Measurements from ENCODE around the gene C9orf78.
A peak's percentile ranks its signal among the peaks of the same experiment; 100 is the strongest.
"Not testable (repeated sequence)": the region's sequence is repeated elsewhere in the genome, so short reads cannot be mapped to it uniquely, and the experiment has no call there.

The C9orf78 gene

GRCh38 chr9:129813661-129814060 lies 21.4 kb downstream of the C9orf78 start:
- DNase-seq (ENCODE audit: low read depth in 2 of 3, low spot score in 1 of 3): no peak

DNA sequence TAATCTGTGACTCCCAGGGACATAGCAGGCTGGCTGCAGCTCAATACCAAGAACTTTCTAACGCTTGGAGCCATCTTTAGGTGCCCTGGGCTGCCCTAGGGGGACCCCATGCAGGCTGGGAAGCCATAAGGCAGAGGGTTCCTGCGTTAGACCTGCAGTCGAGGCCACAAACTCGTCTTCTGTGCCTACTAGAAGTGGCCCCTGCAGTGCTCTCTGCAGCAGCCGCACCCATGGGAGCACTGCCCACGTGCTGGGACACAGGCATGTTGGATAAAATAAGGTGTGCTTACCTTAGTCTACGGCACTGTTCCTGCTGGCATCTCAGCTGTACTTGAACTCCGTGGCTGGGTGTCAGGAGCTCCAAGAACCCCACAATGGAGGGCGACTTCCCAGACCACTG lies 22.7 kb downstream of the C9orf78 start:
- no peak for DNase-seq (ENCODE audit: low read depth in 2 of 3, low spot score in 1 of 3)

DNA sequence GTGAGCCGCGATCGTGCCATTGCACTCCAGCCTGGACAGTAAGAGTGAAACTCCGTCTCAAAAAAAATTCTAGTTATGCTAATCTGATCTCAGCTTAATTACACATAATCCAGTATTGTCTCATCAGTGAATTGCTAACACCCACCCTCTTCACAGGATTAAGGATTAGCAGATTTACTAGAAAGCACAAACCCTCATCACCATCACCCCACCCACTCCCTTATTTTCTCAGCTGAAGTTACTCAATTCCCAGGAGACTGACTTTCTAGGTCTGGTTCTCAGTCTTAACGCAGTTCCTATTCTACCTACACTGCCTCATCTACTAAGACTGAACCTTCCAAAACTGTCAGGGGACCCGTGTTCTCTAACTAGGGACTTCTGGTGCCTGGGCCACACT lies 23.1 kb downstream of the C9orf78 start:
- peak in 1 of 3 donors; percentile 21 for DNase-seq (ENCODE audit: low read depth in 2 of 3, low spot score in 1 of 3)

GRCh38 chr9:129810788-129811187 lies 24.3 kb downstream of the C9orf78 start:
- no peak for DNase-seq (ENCODE audit: low read depth in 2 of 3, low spot score in 1 of 3)

- DNase-seq (ENCODE audit: low read depth in 2 of 3, low spot score in 1 of 3): no peak
Observed at GRCh38 chr9:129810116-129810515, 25.0 kb downstream of the C9orf78 start.

DNA sequence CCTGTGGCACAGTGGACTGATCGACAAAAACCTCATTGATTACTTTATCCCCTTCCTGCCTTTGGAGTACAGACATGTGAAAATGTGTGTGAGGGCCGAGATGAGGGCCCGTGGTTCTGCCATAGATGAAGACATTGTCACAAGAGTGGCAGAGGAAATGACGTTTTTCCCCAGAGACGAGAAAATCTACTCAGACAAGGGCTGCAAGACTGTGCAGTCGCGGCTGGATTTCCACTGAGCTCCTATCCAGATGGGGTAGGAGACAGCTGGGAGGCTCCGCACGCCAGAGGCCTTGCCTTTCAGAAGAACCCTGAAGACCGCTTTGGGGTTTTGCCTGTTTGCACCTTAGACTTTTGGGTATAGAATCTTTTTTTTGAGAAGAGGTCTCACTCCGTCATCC lies 25.7 kb downstream of the C9orf78 start:
- no peak for DNase-seq (ENCODE audit: low read depth in 2 of 3, low spot score in 1 of 3)

- DNase-seq (ENCODE audit: low read depth in 2 of 3, low spot score in 1 of 3): no peak
Observed at GRCh38 chr9:129806061-129806460, 29.0 kb downstream of the C9orf78 start.

DNA sequence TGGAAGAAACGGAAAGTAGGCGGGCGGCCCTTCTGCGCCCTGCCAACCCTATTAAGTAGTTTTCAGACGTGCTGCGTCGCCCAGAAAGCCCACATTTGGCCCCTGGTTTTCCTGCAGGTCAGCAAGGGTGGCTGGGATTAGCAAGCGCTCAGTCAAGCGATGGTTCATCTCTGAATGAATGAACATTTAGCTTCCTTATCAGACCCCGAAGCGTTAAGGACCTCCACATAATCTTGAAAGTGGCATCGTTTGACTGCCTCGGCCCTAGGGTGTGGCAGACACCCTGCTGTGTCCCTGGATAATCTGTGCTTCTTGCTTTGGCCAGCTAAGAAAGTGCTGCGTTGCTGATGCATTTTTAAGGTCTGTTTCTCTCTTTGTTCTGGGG lies 31.4 kb downstream of the C9orf78 start:
- DNase-seq (ENCODE audit: low read depth in 2 of 3, low spot score in 1 of 3): no peak

DNA sequence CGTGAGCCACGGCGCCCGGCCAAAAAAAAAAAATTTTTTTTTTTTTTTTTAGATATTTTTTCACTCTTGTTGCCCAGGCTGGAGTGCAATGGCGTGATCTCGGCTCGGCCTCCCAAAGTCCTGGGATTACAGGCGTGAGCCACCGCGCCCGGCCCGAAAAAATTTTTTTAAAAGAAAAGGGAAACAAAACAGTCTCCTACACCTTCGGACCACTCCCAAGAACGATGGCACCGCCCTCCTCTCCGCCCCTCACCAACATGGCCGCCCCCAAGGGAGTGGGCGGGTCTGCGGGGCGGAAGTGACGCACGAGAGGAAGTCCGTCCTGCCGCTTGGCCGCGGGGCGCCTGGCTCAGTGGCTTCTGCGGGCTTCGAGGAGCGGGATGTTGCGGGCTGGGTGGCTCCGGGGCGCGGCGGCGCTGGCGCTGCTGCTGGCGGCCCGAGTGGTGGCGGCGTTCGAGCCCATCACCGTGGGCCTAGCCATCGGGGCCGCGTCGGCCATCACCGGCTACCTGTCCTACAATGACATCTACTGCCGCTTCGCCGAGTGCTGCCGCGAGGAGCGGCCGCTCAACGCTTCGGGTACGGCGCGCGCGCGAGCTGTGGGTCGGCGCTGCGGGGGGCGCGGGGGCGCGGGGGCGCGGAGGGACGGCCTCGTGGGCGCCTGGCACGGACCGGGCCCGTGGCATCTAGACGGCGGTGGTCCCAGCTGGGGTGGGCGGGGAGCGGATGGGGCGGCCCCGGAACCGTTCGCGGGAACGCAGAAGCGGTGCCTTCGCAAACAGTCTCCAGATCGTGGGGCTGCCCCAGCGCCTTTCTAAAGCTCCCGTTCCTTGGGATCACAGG lies 32.0 kb downstream of the C9orf78 start, which contains the start of gene TOR1B:
TSS of gene TOR1B (plus strand) at position 352 of the 843 bp plus-strand sequence. CDS start at position 381, 29 bp downstream.
- DNase-seq (ENCODE audit: low read depth in 2 of 3, low spot score in 1 of 3): peak; percentile 87 to 95 (median 87)

DNA sequence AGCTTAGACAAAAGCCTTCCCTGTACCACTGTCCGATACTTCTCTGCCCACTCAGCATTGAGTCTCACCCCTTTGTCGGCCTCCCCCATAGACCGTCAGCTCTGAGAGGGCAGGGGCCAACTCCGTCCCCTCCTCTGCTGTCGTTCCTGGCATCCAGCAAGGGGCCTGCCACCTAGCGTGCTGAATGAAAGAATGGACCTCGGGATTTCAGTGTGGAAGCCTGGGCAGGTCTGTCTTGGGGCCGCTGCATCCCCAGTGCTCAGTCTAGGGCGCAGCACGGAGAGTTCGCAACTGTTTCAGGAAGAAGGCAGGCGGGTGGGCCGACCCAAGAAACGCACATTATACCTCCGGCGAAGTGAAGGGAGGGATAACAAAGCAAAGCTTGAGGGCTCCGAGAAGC lies 33.6 kb downstream of the C9orf78 start:
- DNase-seq (ENCODE audit: low read depth in 2 of 3, low spot score in 1 of 3): no peak

DNA sequence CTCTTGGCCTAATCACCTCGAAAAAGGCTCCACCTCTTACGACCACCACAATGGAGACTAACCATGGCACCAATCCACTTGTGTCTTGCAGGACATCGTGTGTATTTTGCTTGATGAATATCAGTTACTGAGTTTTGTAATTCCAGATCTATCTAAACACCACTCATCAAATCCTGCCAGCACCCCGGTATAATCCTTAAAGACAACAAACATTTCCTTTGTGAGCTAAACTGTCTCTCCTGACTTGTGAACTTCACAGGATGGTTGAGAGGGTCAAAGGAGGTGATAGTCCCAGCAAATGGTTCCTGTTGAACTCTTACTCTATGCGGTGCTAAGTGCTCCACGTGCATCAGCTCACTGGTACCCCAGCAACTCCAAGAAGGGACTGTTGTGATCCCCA lies 36.1 kb downstream of the C9orf78 start:
- DNase-seq (ENCODE audit: low read depth in 2 of 3, low spot score in 1 of 3): no peak

DNA sequence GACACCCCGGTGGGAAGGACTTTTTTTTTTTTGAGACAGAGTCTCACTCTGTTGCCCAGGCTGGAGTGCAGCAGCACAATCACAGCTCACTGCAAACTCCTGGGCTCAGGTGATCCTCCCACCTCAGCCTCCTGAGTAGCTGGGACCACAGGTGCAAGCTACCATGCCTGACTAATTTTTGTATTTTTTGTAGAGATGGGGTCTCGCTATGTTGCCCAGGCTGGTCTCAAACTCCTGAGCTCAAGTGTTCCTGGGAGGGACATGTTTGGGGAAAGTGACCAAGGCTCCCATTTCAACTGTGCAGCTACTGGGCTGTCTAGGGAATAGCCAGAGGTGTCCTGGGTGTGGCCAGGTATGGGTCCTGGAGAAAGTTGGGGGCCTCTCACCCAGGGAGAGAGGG lies 39.0 kb downstream of the C9orf78 start:
- DNase-seq (ENCODE audit: low read depth in 2 of 3, low spot score in 1 of 3): not testable (repeated sequence)

GRCh38 chr9:129794549-129794948 lies 40.5 kb downstream of the C9orf78 start:
- no peak for DNase-seq (ENCODE audit: low read depth in 2 of 3, low spot score in 1 of 3)

DNA sequence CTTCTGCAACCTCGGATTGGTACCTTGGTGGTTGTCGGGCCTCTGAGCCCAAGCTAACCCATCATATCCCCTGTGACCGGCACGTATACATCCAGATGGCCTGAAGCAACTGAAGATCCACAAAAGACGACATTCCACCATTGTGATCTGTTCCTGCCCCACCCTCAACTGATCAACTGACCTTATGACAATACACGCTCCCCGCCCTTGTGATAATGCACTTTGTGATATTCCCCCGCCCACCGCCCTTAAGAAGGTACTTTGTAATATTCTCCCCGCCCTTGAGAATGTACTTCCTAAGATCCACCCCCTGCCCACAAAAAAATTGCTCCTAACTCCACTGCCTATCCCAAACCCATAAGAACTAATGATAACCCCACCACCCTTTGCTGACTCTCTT lies 48.6 kb downstream of the C9orf78 start:
- no peak for DNase-seq (ENCODE audit: low read depth in 2 of 3, low spot score in 1 of 3)

DNA sequence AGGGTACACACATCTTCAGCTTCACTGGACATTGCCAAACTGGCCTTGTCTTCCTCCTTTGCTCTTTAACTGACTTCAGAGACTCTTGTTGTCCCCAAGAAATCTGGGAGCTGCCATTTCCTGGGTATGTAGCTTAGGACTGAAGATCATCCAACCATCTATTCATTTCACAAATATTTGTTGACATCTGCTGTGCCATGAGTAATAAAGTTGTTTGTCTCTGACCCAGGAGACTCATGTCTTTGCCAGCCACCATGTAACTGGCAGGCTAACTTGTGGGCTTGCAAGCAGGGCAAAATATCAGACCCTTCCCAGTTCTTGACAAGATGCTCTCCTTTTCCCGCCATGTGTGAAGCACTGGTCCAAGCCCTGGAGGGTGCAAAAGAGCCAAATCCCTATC lies 49.2 kb downstream of the C9orf78 start:
- no peak for DNase-seq (ENCODE audit: low read depth in 2 of 3, low spot score in 1 of 3)

- DNase-seq (ENCODE audit: low read depth in 2 of 3, low spot score in 1 of 3): not testable (repeated sequence)
Observed at GRCh38 chr9:129784970-129785369, 50.1 kb downstream of the C9orf78 start.

DNA sequence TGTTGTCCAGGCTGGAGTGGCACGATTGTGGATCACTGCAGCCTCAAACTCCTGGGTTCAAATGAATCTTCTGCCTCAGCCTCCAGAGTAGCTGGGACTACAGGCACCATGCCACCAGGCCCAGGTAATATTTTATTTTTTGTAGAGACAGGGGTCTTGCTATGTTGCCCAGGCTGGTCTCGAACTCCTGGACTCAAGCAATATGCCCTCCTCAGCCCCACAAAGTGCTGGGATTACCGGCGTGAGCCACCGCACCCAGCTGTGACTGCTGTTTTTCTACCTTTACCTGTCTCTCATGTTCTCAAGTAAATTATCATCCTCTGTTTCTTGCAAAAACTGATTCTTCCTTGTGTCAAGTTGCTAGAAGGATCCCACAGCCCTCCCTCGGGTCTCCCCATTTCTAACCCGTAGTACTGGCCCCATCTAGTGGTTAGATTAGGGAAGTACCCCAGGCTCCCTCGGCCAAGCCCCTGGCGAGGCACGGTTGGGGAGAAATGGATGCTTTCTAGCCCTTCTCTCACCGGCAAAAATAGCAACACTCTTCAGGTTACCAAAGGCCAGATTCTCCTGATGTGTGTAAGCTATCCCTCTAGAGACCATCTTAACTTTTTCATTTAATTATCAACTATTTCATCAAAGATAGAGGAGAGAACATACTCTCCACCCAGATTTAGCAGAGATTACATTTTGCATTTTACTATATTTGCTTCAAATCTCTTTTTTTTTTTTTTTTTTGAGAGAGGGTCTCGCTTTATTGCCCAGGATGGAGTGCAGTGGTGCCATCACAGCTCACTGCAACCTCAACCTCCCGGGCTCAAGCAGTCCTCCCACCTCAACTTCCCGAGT lies 51.3 kb downstream of the C9orf78 start:
- peak; percentile 54 to 89 (median 61) for DNase-seq (ENCODE audit: low read depth in 2 of 3, low spot score in 1 of 3)

GRCh38 chr9:129781981-129782380 lies 53.1 kb downstream of the C9orf78 start:
- no peak for DNase-seq (ENCODE audit: low read depth in 2 of 3, low spot score in 1 of 3)

DNA sequence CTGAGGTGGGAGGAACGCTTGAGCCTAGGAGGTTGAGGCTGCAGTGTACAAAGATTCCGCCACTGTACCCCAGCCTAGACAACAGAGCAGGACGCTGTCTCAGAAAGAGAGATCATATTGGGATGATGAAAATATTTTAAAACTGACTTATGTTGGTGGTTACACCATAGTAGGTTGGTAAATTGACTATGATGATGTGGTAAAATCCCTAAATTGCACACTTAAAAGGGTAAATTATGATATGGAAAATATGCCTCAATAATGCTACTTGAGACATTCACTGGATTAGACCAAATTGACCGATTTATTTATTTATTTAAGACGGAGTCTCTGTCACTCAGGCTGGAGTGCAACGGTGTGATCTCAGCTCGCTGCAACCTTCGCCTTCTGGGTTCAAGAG lies 53.9 kb downstream of the C9orf78 start:
- DNase-seq (ENCODE audit: low read depth in 2 of 3, low spot score in 1 of 3): no peak

DNA sequence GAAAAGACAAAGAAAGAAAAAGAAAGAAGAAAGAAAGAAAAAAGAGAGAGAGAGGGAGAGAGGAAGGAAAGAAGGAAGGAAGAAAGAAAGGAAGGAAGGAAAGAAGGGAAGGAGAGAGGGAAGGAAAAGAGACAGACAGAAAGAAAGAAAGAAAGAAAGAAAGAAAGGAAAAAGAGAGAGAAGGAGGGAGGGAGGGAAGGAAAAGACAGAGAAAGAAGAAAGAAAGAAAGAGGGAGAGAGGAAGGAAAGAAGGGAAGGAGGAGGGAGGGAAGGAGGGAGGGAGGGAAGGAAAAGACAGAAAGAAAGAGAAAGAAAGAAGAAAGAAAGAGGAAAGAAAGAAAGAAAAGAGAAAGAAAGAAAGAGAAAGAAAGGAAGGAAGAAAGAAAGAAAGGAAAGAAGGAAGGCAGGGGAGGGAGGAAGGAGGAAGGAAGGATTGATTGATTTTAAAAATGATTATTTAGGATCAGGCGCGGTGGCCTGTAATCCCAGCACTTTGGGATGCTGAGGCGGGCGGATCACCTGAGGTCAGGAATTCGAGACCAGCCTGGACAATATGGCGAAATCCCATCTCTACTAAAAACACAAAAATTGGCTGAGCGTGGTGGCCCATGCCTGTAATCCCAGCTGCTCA lies 55.4 kb downstream of the C9orf78 start:
- no peak for DNase-seq (ENCODE audit: low read depth in 2 of 3, low spot score in 1 of 3)

- no peak for DNase-seq (ENCODE audit: low read depth in 2 of 3, low spot score in 1 of 3)
Observed at GRCh38 chr9:129778469-129778868, 56.6 kb downstream of the C9orf78 start.

DNA sequence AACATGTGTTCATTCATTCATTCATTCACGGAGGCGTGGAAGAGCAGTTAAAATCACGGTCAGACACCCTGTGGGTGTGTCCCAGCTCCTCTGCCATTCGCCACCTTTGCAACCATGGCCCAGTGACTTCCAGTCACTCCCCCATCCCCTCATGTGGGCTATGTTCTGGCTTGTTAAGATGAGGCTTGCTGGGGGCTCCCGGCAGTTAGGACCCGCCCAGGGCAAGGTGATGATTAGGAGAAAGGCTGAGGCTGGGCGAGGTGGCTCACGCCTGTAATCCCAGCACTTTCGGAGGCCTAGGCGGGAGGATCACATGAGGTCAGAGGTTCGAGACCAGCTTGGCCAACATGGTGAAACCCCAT lies 57.3 kb downstream of the C9orf78 start:
- no peak for DNase-seq (ENCODE audit: low read depth in 2 of 3, low spot score in 1 of 3)
